GM19035 (cell line): ENCODE measurements around the gene MYO7B.

Experiments
- ATAC-seq: cut with Tn5 transposase; IDR thresholded peaks from one replicate; pipeline ENCODE4 v1.9.1; 2021; ENCODE audit not compliant: unreplicated experiment

MYO7B gene

GRCh38 chr2:127658641-127659407, 123.3 kb downstream of the MYO7B start:
- ATAC-seq = no peak

DNA sequence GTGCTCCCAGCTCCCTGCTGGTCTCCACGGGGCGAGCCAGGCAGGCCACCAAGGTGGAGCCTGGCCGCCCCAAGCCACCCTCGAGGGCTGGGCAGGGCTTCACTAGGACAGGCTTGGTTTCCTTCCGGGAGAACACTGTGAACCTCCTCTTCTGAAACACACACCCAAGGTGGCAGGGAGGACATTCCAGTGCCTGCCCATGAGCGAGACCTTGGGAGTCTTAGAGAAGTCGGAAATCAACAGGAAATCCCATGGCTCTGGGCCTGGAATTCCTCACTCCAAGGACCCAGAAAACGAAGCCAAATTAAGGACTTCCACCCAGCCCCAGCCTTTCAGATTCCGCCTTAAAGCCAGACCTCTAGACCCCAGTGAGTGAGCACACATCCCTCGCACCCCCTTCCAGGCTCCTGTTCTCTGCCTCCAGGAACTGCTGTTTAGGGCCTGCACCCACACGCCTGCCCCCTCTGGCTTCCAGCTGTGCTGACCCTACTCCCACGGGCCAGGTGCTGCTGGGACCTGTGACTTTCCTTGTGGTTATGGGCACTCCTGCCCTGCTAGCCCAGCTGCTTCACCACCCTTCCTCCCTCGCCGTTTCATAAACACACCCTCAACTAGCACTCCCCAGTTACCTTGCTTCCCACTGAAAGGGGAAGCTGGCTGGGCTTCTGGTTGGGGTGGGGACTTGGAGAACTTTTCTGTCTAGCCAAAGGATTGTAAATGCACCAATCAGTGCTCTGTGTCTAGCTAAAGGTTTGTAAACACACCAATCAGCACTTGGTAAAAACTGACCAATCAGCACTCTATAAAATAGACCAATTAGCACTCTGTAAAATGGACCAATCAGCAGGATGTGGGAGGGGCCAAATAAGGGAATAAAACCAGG, 124.2 kb downstream of the MYO7B start:
- ATAC-seq = no peak

- ATAC-seq = no peak
Measured at GRCh38 chr2:127660291-127660578, 124.8 kb downstream of the MYO7B start.

DNA sequence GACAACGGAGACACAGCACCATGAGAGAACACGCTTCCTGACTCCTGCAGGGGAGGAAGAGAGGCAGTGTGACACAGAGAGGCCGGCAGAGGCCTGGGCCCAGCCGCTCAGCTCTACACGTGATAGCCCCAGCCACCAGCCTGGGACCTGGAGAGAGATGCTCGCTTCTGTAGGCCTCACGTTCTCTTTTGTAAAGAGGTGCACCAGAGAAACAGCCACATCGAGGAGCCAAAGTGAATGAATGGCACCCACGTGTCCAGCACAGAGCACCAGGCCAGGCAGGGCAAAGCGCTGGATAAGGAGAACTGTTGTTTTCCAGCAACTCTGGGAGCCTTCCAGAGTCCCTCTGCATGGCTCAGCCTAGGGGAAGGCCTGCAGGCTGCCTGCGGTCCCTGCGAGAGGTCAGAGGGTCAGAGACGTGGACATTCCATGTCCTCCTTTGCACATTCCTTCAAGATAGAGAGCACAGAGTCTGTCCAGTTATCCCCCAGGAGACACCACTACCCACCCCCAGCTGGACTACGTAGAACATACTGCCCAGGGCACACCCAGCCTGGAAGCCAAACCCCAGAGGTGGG, 125.7 kb downstream of the MYO7B start:
- ATAC-seq = no peak

- ATAC-seq = no peak
Measured at GRCh38 chr2:127661949-127662510, 126.5 kb downstream of the MYO7B start.

- ATAC-seq = no peak
Measured at GRCh38 chr2:127662937-127663565, 127.6 kb downstream of the MYO7B start.

DNA sequence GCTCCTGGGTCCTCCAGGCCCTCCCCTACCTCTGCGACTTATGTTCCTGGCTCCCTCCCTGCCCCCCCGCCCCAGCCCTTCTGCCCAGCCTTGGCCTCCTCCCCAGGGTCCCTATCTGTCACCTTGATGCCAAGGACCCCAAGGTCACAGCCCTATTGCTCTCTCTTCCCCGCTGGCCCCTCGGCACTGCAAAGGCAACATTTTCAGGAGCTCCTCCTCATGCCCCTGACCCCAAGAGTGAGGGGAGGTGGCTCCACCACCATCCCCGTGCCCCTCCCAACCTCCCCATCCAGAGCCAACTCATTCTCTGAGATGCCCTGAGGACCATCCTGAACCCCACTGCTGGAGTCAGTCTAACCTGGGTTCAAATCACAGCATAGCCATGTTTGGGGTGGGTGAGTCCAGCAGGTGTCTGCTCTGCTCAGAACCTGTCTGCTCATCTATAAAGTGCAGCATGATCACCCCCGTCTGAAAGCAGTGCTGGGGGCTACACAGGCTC, 128.1 kb downstream of the MYO7B start:
- ATAC-seq = no peak

GRCh38 chr2:127664065-127664894, 128.8 kb downstream of the MYO7B start:
- no peak for ATAC-seq

DNA sequence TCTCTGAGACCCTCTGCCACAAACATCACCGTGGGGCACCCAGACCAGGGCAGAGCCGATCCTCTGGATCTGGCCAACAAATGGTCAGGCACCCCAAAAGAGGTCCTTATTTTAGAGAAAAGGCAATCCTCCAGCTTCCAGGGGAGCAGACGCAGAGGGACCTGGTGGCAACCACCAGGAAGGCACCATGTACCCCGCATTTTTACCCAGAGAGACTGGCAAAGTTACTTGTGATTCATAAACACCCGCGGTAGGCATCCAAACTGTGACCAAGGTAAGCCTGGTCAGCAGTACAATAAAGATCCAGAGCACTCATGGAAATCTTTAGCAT, 129.4 kb downstream of the MYO7B start:
- ATAC-seq = no peak

- ATAC-seq = no peak
Measured at GRCh38 chr2:127665267-127665893, 129.9 kb downstream of the MYO7B start.

GRCh38 chr2:127669056-127669455, 133.6 kb downstream of the MYO7B start:
- no peak for ATAC-seq

DNA sequence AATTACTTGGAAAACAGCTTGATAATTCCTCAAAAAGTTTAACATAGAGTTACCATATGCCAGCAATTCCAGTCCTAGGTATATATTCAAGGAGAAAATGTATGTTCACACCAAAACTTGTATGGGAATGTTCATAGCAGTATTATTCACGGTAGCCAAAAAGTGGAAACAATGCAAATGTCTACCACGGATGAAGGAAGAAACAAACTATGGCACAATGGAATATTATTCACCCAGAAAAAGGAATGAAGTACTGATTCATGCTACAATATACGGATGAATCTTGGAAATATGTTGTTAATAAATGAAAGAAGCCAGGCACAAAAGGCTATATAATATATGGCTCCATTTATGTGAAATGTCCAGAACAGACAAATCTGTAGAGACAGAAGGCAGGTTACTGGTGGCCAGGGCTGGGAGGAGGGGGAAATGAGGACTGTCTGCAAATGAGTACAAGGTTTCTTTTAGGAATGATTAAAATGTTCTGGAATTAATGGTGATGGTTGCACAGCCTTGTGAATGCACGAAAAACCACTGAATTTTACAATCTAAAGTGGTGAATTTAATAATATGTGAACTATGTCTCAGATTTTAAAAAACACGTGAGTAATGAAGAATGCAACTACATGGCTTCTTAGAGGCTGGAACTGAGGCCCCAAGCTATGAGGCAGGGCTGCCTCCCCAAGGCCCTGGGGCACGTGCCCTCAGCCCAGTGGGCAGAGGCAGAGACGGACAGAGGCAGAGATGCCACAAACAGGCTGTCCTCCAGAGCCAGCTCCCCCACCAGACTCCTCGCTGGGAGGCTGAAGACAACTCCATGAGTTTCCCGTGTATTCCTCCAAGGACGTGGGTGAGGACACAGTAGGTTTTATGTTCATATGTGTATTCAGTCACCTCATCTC, 134.8 kb downstream of the MYO7B start:
- no peak for ATAC-seq

GRCh38 chr2:127670957-127671290, 135.4 kb downstream of the MYO7B start:
- ATAC-seq = no peak

GRCh38 chr2:127671557-127672302, 136.2 kb downstream of the MYO7B start:
- ATAC-seq = no peak

- no peak for ATAC-seq
Measured at GRCh38 chr2:127672341-127673224, 137.1 kb downstream of the MYO7B start.

DNA sequence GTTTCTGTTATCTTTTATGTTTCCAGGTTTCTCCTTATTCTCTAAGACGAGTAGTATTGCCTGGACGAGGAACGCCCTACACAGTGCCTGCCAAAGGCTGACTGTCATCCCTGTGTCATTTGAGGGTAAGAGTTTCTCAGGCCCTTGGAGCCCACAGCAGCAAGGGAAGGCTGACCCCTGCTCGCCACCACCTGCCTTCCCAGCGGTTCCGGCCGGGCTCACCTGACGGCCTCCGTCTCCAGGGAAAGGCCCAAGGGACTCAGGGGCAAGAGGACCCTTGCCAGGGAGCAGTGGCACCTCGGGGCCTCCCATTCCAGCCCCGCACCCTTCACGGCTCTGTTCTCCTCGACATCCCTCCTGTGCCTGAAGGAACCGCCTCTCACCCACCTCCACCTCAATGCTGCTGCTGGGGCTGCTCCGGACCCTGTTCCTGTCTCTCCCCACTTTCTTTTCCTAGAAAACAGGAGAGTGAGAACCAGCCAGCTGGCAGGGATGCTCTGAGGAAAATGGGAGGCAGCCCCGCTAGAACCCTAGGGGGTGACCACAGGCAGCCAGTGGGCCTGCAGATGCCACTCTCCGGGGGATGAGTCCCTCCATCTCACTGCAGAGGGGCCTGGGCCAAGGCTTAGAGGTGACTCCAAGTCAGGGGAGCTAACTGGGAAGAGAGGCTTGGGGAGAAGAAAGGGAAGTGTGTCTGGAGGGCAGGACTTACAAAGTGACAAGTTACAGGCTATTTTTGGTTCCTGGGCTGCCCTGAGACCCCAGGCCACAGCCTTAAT, 138.0 kb downstream of the MYO7B start:
- no peak for ATAC-seq
